Astrocyte (in vitro differentiated cells and primary cell): ENCODE data around the gene RPEL1.

Experiments
- CTCF ChIP-seq: IDR thresholded peaks from 2 replicates; pipeline ENCODE4 v1.5.1; 2011; ENCODE audit warnings: low read depth, mild to moderate bottlenecking, inconsistent platforms, low read length, moderate library complexity; ENCODE audit not compliant: insufficient read depth
- EZH2 ChIP-seq: IDR thresholded peaks from 2 replicates; pipeline ENCODE4 v1.6.1; 2012; ENCODE audit warnings: mild to moderate bottlenecking, low read length, inconsistent platforms; ENCODE audit not compliant: insufficient read depth

- no peak for TF ChIP-seq CTCF
- TF ChIP-seq EZH2: no peak
Measured at GRCh38 chr10:103259989-103260388, 14.3 kb downstream of the RPEL1 start.
